ENCODE measurements around the gene ZNF280B. TPM values are rescaled to one million over a fixed set of nuclear protein-coding genes. Genes with fewer than 3 reads are reported as not detected.

The ZNF280B gene
- polyA plus RNA-seq, 1 donor (not counting 4 experiments of a cell fraction or from before 2014, with no cell fraction given), result 0.04 TPM

DNA sequence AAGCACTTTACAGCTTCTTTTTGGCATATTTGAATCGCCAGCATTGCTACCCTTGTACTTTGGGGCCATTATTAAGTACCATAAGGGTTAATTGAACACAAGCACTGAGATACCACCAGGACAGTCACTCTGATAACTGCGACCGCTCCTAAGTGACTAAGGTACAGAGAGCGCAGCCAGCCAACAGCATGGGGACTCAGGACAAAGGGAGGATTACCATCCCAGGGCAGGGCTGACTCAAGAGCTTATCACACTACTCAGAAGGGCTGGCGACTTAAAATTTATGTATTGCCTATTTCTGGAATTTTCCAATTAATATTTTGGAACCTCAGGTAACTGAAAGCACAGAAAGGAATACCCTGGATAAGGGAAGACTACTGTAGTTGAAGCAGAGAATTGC lies 11.0 kb upstream of the ZNF280B start:
- H3K4me2 ChIP-seq (ENCODE audit: control insufficient read depth, extremely low read depth, insufficient read depth, low read depth, low read length), result no peak overlapping the region
- H3K4me3 ChIP-seq (ENCODE audit: control insufficient read depth in 2 of 3, extremely low read depth in 1 of 3, insufficient read depth in 2 of 3, low read depth in 1 of 3, low read length in 3 of 3), result no peak overlapping the region
- H3K9me3 ChIP-seq (ENCODE audit: control insufficient read depth, low read depth, low read length), result no peaks in the 10 kb centered on the region
- no peak overlapping the region for H3K27ac ChIP-seq (ENCODE audit: control insufficient read depth, insufficient read depth, low read length)
- H3K4me1 ChIP-seq (ENCODE audit: control insufficient read depth, extremely low read depth, insufficient read depth, low read length), result no peaks in the 10 kb centered on the region
- H2AFZ ChIP-seq (ENCODE audit: control insufficient read depth, low read length), result no peak overlapping the region
- dilution Hi-C loops (cut with MboI; ENCODE audit: extremely low pct_ligation_motif_present, low sequenced_read_pairs), result no loop called here
- TF ChIP-seq EZH2 (IDR thresholded peaks at IDR 0.05; ENCODE audit: low read length), result no peak
- TF ChIP-seq, protein P1, sequence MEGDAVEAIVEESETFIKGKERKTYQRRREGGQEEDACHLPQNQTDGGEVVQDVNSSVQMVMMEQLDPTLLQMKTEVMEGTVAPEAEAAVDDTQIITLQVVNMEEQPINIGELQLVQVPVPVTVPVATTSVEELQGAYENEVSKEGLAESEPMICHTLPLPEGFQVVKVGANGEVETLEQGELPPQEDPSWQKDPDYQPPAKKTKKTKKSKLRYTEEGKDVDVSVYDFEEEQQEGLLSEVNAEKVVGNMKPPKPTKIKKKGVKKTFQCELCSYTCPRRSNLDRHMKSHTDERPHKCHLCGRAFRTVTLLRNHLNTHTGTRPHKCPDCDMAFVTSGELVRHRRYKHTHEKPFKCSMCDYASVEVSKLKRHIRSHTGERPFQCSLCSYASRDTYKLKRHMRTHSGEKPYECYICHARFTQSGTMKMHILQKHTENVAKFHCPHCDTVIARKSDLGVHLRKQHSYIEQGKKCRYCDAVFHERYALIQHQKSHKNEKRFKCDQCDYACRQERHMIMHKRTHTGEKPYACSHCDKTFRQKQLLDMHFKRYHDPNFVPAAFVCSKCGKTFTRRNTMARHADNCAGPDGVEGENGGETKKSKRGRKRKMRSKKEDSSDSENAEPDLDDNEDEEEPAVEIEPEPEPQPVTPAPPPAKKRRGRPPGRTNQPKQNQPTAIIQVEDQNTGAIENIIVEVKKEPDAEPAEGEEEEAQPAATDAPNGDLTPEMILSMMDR (optimal IDR thresholded peaks at IDR 0.05 in 1 of 3, IDR thresholded peaks at IDR 0.05 in 1 of 3, conservative IDR thresholded peaks at IDR 0.05 in 1 of 3; ENCODE audit: extremely low read depth in 1 of 3, insufficient read depth in 2 of 3, low read length in 3 of 3), result no peak
- H3K79me2 ChIP-seq (ENCODE audit: control insufficient read depth, insufficient read depth, low read length), result no peaks in the 10 kb centered on the region
- no peak for DNase-seq (ENCODE audit: low read depth, low spot score)
- FAIRE-seq, result no peak
- no peaks in the 10 kb centered on the region for H3K36me3 ChIP-seq (ENCODE audit: control insufficient read depth in 2 of 2, extremely low read depth in 1 of 2, insufficient read depth in 2 of 2, low read length in 2 of 2)
- H3K27me3 ChIP-seq (ENCODE audit: control insufficient read depth, extremely low read depth, insufficient read depth, low read length), result peaks cover 3% of the 10 kb centered on the region
- H3K9me1 ChIP-seq (ENCODE audit: control insufficient read depth, extremely low read depth, insufficient read depth, low read length), result no peaks in the 10 kb centered on the region
- no peaks in the 10 kb centered on the region for H4K20me1 ChIP-seq (ENCODE audit: control insufficient read depth, extremely low read depth, insufficient read depth, low read length)
- no peak overlapping the region for H3K9ac ChIP-seq (ENCODE audit: control insufficient read depth, extremely low read depth, insufficient read depth, low read length)

- TF ChIP-seq EZH2 (IDR thresholded peaks at IDR 0.05; ENCODE audit: low read length), result no peak
- TF ChIP-seq, protein P1 (optimal IDR thresholded peaks at IDR 0.05 in 1 of 3, IDR thresholded peaks at IDR 0.05 in 1 of 3, conservative IDR thresholded peaks at IDR 0.05 in 1 of 3; ENCODE audit: extremely low read depth in 1 of 3, insufficient read depth in 2 of 3, low read length in 3 of 3), result no peak
- dilution Hi-C loops (cut with MboI; ENCODE audit: extremely low pct_ligation_motif_present, low sequenced_read_pairs), result no loop called here
- FAIRE-seq, result no peak
These were observed 8.4 kb upstream of the ZNF280B start for GRCh38 chr22:22516992-22517391.

More at GRCh38 chr22:22516992-22517391, 8.4 kb upstream of the ZNF280B start:
- no peak for DNase-seq (ENCODE audit: low read depth, low spot score)
- Histone ChIP-seq H3K9ac (ENCODE audit: control insufficient read depth, extremely low read depth, insufficient read depth, low read length) (no peak overlapping the region), H3K27ac (ENCODE audit: control insufficient read depth, insufficient read depth, low read length) (no peak overlapping the region), H4K20me1 (ENCODE audit: control insufficient read depth, extremely low read depth, insufficient read depth, low read length) (no peaks in the 10 kb centered on the region), H2AFZ (ENCODE audit: control insufficient read depth, low read length) (no peak overlapping the region), H3K4me1 (ENCODE audit: control insufficient read depth, extremely low read depth, insufficient read depth, low read length) (no peaks in the 10 kb centered on the region), H3K36me3 (ENCODE audit: control insufficient read depth in 2 of 2, extremely low read depth in 1 of 2, insufficient read depth in 2 of 2, low read length in 2 of 2) (no peaks in the 10 kb centered on the region), H3K4me2 (ENCODE audit: control insufficient read depth, extremely low read depth, insufficient read depth, low read depth, low read length) (no peak overlapping the region), H3K9me3 (ENCODE audit: control insufficient read depth, low read depth, low read length) (no peaks in the 10 kb centered on the region), H3K9me1 (ENCODE audit: control insufficient read depth, extremely low read depth, insufficient read depth, low read length) (no peaks in the 10 kb centered on the region), H3K79me2 (ENCODE audit: control insufficient read depth, insufficient read depth, low read length) (no peaks in the 10 kb centered on the region), H3K4me3 (ENCODE audit: control insufficient read depth in 2 of 3, extremely low read depth in 1 of 3, insufficient read depth in 2 of 3, low read depth in 1 of 3, low read length in 3 of 3) (no peak overlapping the region), H3K27me3 (ENCODE audit: control insufficient read depth, extremely low read depth, insufficient read depth, low read length) (peaks cover 3% of the 10 kb centered on the region)

Data from keratinocyte (primary cell).